Trophoblast cell (in vitro differentiated cells and primary cell): ENCODE data around the gene SLU7.

Experiments
- DNase-seq, 2 donors: peaks; one replicate each; pipeline ENCODE4 v3.0.0-alpha.2; 2016
- H2AFZ ChIP-seq: 2 replicates; pipeline ENCODE4 v1.6.1; 2013; ENCODE audit warnings: low read length, moderate library complexity, mild to moderate bottlenecking; ENCODE audit not compliant: insufficient read depth, poor library complexity
- H2AK5ac ChIP-seq: 2 replicates; pipeline ENCODE4 v1.6.1; 2013; ENCODE audit warnings: mild to moderate bottlenecking, low read length
- H2BK120ac ChIP-seq: 2 replicates; pipeline ENCODE4 v1.6.1; 2013; ENCODE audit warnings: low read length, mild to moderate bottlenecking, moderate library complexity; ENCODE audit not compliant: insufficient read depth, poor library complexity
- H2BK12ac ChIP-seq: 2 replicates; pipeline ENCODE4 v1.6.1; 2013; ENCODE audit warnings: mild to moderate bottlenecking, low read length, moderate library complexity
- H2BK5ac ChIP-seq: 2 replicates; pipeline ENCODE4 v1.6.1; 2013; ENCODE audit warnings: low read length, low read depth, moderate library complexity, mild to moderate bottlenecking; ENCODE audit not compliant: poor library complexity
- H3K14ac ChIP-seq: 2 replicates; pipeline ENCODE4 v1.6.1; 2013; ENCODE audit warnings: mild to moderate bottlenecking, low read length
- H3K18ac ChIP-seq: 2 replicates; pipeline ENCODE4 v1.6.1; 2013; ENCODE audit warnings: mild to moderate bottlenecking, low read length
- H3K23ac ChIP-seq: 2 replicates; pipeline ENCODE4 v1.6.1; 2013; ENCODE audit warnings: low read length
- H3K27ac ChIP-seq: 2 replicates; pipeline ENCODE4 v1.5.1; 2013; ENCODE audit warnings: low read depth, mild to moderate bottlenecking, inconsistent platforms, low read length, moderate library complexity
- H3K27me3 ChIP-seq: 2 replicates; pipeline ENCODE4 v1.6.1; 2013; ENCODE audit warnings: inconsistent platforms, mild to moderate bottlenecking, low read length, moderate library complexity; ENCODE audit not compliant: insufficient read depth
- H3K36me3 ChIP-seq, 2 experiments: 1 replicate in 1 of 2; 2 replicates in 1 of 2; pipeline ENCODE4 v1.6.1; 2013; ENCODE audit warnings: low read length in 2 of 2, mild to moderate bottlenecking in 2 of 2, moderate library complexity in 1 of 2; ENCODE audit not compliant: insufficient read depth in 2 of 2, control insufficient read depth in 1 of 2
- H3K4ac ChIP-seq: 2 replicates; pipeline ENCODE4 v1.6.1; 2013; ENCODE audit warnings: low read depth, mild to moderate bottlenecking, low read length, moderate library complexity
- H3K4me1 ChIP-seq, 2 experiments: 1 replicate in 1 of 2; 2 replicates in 1 of 2; pipeline ENCODE4 v1.6.1; 2013; ENCODE audit warnings: low read length in 2 of 2, mild to moderate bottlenecking in 2 of 2, moderate library complexity in 1 of 2; ENCODE audit not compliant: insufficient read depth in 2 of 2, control insufficient read depth in 1 of 2
- H3K4me2 ChIP-seq: 2 replicates; pipeline ENCODE4 v1.6.1; 2013; ENCODE audit warnings: inconsistent platforms, mild to moderate bottlenecking, low read length, moderate library complexity
- H3K4me3 ChIP-seq: 2 replicates; pipeline ENCODE4 v1.5.1; 2013; ENCODE audit warnings: mild to moderate bottlenecking, low read depth, low read length, inconsistent platforms
- H3K79me1 ChIP-seq: one replicate; pipeline ENCODE4 v1.6.1; 2013; ENCODE audit warnings: low read length
- H3K79me2 ChIP-seq: 2 replicates; pipeline ENCODE4 v1.6.1; 2013; ENCODE audit warnings: low read length, mild to moderate bottlenecking; ENCODE audit not compliant: control insufficient read depth, insufficient read depth, poor library complexity
- H3K9ac ChIP-seq: 2 replicates; pipeline ENCODE4 v1.6.1; 2013; ENCODE audit warnings: mild to moderate bottlenecking, low read length
- H3K9me3 ChIP-seq: 2 replicates; pipeline ENCODE4 v1.6.1; 2013; ENCODE audit warnings: low read depth, mild to moderate bottlenecking, control low read depth, inconsistent platforms, low read length; ENCODE audit not compliant: insufficient read depth
- H4K12ac ChIP-seq: 2 replicates; pipeline ENCODE4 v1.6.1; 2013; ENCODE audit warnings: low read depth, mild to moderate bottlenecking, low read length, moderate library complexity
- H4K8ac ChIP-seq: 2 replicates; pipeline ENCODE4 v1.6.1; 2013; ENCODE audit warnings: low read depth, mild to moderate bottlenecking, low read length, moderate library complexity
- H4K91ac ChIP-seq: one replicate; pipeline ENCODE4 v1.6.1; 2013; ENCODE audit warnings: low read depth, mild to moderate bottlenecking, low read length, moderate library complexity
- WGBS: extraction: QIAGEN DNeasy Blood & Tissue Kit; methylation state at CpG from one replicate; pipeline ENCODE4 v1.1.7; 2013; ENCODE audit warnings: missing lambda C conversion rate; ENCODE audit not compliant: insufficient read length, insufficient coverage; ENCODE audit errors: extremely low coverage; 5-methylcytosine and 5-hydroxymethylcytosine counted together

SLU7 gene

DNA sequence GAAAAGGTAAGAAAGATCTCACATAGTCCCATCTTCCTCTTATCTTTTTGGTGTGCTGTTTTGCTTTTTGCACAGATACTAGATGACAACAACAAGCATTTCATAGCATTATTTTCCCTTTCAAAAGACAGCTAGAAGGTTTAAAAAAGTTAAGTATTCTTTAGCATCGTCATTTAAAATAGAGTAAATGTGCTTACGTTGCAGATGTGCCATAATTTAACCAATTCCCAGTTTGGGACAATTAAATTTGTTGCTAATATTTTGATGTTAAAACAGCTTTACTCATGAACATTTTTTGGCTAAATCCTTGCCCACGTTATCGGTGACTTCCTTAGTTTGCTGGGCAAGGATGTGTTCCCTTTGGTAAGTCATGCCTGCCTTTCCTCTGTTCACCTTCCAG, 44.3 kb upstream of the SLU7 start:
- no peak overlapping the region for H3K4ac ChIP-seq
- no peak overlapping the region for H2BK5ac ChIP-seq
- H3K4me2 ChIP-seq: no peak overlapping the region
- no peak overlapping the region for H3K14ac ChIP-seq
- H3K23ac ChIP-seq: peak overlapping the region; percentile 81
- no peaks in the 10 kb centered on the region for H3K27me3 ChIP-seq
- peaks cover 2% of the 10 kb centered on the region for H3K79me2 ChIP-seq
- peaks cover 9 to 18% of the 10 kb centered on the region in 2 experiments for H3K4me1 ChIP-seq
- H3K79me1 ChIP-seq: peaks cover 11% of the 10 kb centered on the region
- no peak overlapping the region for H3K9ac ChIP-seq
- H3K36me3 ChIP-seq: no peaks in the 10 kb centered on the region
- H3K18ac ChIP-seq: no peak overlapping the region
- no peak overlapping the region for H4K8ac ChIP-seq
- no peak for DNase-seq
- no CpG with 5 or more reads among the region's 4 CpGs for WGBS
- no peak overlapping the region for H2BK120ac ChIP-seq
- H2AK5ac ChIP-seq: no peak overlapping the region
- H2AFZ ChIP-seq: no peak overlapping the region
- H3K9me3 ChIP-seq: no peaks in the 10 kb centered on the region
- no peak overlapping the region for H2BK12ac ChIP-seq
- no peak overlapping the region for H4K12ac ChIP-seq
- H4K91ac ChIP-seq: no peak overlapping the region
- no peak overlapping the region for H3K4me3 ChIP-seq
- no peak overlapping the region for H3K27ac ChIP-seq

DNA sequence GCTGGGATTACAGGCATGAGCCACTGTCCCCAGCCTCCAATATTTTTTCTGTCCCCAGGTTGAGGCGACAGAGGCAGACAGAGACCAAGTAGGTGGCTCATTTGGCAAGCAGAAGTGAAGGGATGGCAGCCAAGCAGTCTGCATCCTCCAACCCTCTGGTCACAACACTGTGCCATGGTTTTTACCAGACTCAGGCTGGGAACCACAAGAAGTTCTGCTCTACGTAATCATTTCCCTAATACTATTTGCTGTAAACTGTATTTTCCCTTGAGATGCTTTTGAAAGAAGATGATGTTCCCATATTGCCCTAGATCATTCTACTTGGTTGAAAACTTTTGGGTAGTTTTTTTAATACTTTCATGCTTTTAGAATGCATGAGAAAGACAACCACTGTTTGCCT, 43.3 kb upstream of the SLU7 start:
- H3K4me1 ChIP-seq: peaks cover 3 to 10% of the 10 kb centered on the region in 2 experiments
- H2AK5ac ChIP-seq: no peak overlapping the region
- no peak overlapping the region for H3K4ac ChIP-seq
- no peak overlapping the region for H4K91ac ChIP-seq
- H2BK5ac ChIP-seq: no peak overlapping the region
- H3K14ac ChIP-seq: no peak overlapping the region
- H2BK12ac ChIP-seq: no peak overlapping the region
- no peak overlapping the region for H3K23ac ChIP-seq
- H3K79me2 ChIP-seq: no peaks in the 10 kb centered on the region
- H2AFZ ChIP-seq: no peak overlapping the region
- no peak overlapping the region for H3K4me3 ChIP-seq
- no peaks in the 10 kb centered on the region for H3K36me3 ChIP-seq
- no peak for DNase-seq
- no peak overlapping the region for H4K12ac ChIP-seq
- H3K4me2 ChIP-seq: no peak overlapping the region
- no peaks in the 10 kb centered on the region for H3K27me3 ChIP-seq
- H3K79me1 ChIP-seq: peaks cover 5% of the 10 kb centered on the region
- H3K9me3 ChIP-seq: no peaks in the 10 kb centered on the region
- no peak overlapping the region for H3K9ac ChIP-seq
- no peak overlapping the region for H2BK120ac ChIP-seq
- H3K27ac ChIP-seq: no peak overlapping the region
- WGBS: no CpG with 5 or more reads among the region's 2 CpGs
- no peak overlapping the region for H3K18ac ChIP-seq
- no peak overlapping the region for H4K8ac ChIP-seq

DNA sequence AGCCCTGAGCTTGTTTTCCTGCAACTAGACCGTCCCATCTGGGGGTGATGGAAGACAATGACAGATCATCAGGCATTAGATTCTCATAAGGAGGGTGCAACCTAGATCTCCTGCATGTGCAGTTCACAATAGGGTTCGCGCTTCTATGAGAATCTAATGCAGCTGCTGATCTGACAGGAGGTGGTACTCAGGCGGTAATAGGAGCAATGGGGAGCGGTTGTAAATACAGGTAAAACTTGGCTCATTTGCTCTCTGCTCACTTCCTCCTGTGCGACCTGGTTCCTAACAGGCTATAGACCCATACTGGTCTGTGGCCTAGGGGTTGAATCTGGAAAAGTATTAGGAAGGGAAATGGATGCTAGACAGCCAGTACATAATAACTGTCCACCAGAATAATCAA, 42.5 kb upstream of the SLU7 start:
- Histone ChIP-seq H4K8ac (no peak overlapping the region), H3K27ac (no peak overlapping the region), H3K4ac (no peak overlapping the region), H2BK120ac (no peak overlapping the region), H3K4me1 (peaks cover under 1 to 5% of the 10 kb centered on the region in 2 experiments), H3K14ac (no peak overlapping the region), H3K4me3 (no peak overlapping the region), H3K18ac (no peak overlapping the region), H3K27me3 (no peaks in the 10 kb centered on the region), H3K9ac (no peak overlapping the region), H3K79me2 (no peaks in the 10 kb centered on the region), H2BK5ac (no peak overlapping the region), H3K9me3 (no peaks in the 10 kb centered on the region), H3K79me1 (peaks cover under 1% of the 10 kb centered on the region), H2BK12ac (no peak overlapping the region), H4K91ac (no peak overlapping the region), H3K4me2 (no peak overlapping the region), H3K23ac (no peak overlapping the region), H2AK5ac (no peak overlapping the region), H4K12ac (no peak overlapping the region), H3K36me3 (no peaks in the 10 kb centered on the region), H2AFZ (no peak overlapping the region)
- WGBS: no CpG with 5 or more reads among the region's 6 CpGs
- DNase-seq: no peak

DNA sequence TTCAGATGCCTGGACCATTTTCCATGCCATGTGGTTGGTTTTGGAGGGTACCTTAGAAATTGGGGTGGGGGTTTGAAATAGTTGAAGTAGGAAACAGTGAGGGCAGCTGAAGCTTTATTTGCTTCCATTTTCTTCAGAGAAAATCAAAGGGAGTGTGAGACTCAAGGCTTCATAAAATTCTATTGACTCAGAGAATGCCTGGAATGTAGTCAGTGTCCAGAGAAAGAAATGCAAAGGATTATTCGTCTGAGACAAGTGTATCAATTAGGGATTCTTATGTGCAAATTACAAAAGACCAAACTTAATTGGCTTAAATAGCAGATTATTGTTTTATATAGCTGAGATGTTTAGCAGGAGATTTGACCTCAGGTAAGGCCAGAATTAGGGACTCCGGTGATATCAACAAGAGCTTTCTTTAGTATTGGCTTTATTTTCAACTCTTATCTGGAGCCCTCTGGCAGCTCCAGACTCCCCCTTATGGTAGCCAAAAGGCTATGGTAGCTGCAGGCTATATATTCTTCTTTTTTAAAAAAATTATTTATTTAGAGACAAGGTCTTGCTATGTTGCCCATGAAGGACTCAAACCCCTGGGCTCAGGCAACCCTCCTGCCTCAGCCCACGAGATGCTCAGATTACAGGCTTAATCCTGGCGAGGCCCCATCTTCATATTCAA, 41.6 kb upstream of the SLU7 start:
- Histone ChIP-seq H3K9me3 (no peaks in the 10 kb centered on the region), H3K36me3 (no peaks in the 10 kb centered on the region), H3K79me2 (no peaks in the 10 kb centered on the region), H2AK5ac (no peak overlapping the region), H3K18ac (no peak overlapping the region), H2AFZ (no peak overlapping the region), H2BK12ac (no peak overlapping the region), H3K4me3 (no peak overlapping the region), H3K9ac (no peak overlapping the region), H3K79me1 (no peaks in the 10 kb centered on the region), H3K4me2 (no peak overlapping the region), H4K8ac (no peak overlapping the region), H3K4ac (no peak overlapping the region), H4K91ac (no peak overlapping the region), H2BK120ac (no peak overlapping the region), H4K12ac (no peak overlapping the region), H3K4me1 (peaks cover 0 to 4% of the 10 kb centered on the region in 2 experiments), H2BK5ac (no peak overlapping the region), H3K23ac (no peak overlapping the region), H3K27me3 (no peaks in the 10 kb centered on the region), H3K14ac (no peak overlapping the region), H3K27ac (no peak overlapping the region)
- WGBS: no CpG with 5 or more reads among the region's 4 CpGs
- no peak for DNase-seq
